Right forelimb (tissue), 1 donor: ENCODE results near the gene SIDT1.
"Not testable (repeated sequence)": the region's sequence is repeated elsewhere in the genome, so short reads cannot be mapped to it uniquely, and the experiment has no call there.

Experiments used
- DNase-seq: peaks from one replicate; pipeline ENCODE4 v3.0.0-alpha.2; 2018

The SIDT1 gene

DNA sequence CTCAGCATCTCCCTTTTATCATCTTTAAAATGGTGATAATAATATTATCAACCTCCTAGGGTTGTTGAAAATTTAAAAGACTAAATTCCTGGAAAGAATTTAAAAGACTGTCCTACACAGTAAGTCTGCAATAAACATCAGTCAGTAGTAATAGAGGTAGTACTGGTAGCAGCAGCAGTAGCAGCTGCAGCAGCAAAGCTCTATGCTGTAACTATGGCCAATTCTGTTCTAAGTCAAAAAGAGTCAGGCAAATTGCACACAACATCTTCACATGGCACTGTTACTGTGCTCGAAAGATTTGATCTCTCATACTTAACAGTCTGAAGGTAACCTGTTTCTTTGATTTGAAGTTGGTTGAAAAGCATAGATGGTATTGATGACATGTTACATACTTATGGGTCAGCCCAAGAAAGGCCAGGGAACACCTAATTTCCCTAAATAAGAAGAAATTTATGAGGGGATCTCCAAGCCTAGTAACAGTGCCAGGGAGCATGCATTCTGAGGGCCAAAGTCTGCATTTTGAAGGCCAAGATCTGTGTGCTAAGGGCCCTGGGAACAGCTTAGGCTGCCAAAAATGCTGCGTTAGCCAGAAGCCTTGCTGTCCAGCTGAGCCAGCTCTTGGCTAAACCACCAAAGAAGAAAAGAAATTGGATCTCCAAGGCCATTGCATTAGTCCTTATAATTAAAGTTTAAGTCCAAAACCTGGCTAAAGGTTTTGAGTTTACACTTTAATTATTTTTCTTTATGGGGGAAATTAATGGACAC, 68.2 kb downstream of the SIDT1 start:
- peak; percentile 48 for DNase-seq

DNA sequence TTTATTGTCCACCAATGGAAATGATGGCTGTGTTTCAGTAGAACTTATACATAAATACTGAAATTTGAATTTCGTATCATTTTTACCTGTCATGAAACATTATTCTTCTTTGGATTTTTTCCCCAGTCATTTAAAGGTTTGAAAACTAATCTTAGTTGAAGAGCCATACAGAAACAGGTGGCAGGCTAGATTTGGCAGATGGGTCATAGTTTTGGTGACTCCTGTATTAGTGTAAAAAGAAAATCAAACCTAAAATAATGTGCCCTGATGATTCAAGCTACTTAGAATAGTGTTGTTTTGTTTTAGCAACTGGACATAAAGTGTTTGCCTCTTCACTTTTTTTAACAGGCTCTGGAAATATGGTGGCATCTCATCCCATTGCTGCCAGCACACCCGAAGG, 68.9 kb downstream of the SIDT1 start:
- DNase-seq = no peak

DNA sequence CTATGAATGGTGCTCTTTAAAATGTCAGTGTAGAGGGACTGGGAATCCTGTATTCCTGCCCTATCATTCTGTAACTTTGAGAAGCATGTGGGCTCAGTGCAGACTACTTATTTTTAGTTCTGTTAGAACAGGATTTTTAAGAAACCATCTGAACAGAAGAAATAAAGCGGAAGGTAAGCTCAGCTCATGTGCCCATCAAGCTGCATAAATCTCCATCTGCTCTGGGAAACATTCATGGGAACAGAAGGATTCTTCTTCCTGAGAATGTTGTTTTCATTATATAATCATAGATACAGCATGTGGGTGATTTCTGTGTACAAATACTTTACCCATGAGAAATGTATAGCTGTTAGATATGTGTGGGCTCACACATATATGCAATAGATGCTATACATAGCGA, 69.9 kb downstream of the SIDT1 start:
- no peak for DNase-seq

DNA sequence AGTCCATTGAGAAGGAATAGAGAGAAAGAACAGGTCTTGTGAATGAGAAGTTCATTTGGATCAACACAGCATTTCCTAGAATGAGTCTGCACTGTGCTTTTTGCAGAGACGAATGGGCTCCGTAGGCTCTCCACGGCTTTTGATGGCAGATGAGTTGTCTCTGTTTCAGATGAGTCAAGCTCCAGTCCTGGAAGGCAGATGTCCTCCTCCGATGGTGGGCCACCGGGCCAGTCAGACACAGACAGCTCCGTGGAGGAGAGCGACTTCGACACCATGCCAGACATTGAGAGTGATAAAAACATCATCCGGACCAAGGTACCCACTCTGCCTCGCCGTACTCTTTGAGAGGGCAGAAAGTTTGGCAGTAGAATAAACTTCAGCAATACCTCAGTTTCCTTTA, 70.5 kb downstream of the SIDT1 start:
- DNase-seq = no peak

DNA sequence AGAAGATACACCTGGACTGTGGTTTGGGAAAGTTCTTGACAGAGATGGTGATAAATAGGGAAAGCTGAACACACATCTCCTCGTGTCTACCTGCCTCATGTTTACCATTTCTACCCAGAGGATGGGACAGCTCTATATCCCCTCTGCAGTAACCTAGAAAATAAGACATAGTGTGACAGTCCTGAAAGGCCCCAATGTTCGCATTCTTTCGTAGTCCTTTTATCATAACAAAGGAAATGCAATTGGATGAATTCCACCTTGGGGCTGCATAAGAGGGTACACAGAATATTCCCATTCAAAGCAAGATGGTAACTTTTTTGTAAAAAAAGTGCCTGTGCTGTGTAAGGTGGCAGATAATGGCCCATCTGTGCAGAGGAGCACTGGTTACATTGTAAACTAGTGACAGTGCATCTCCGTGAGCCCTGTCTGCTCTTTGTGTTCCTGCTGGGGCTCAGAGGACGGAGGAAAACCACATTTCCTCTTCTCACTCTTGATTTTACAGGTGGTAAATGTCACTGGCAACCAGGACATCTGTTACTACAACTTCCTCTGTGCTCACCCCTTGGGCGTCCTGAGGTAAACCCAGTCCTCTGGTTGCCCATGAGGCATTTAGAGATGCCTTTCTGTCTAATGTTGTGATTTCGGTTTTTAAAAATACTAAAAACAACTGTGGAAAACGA, 74.3 kb downstream of the SIDT1 start:
- no peak for DNase-seq

DNA sequence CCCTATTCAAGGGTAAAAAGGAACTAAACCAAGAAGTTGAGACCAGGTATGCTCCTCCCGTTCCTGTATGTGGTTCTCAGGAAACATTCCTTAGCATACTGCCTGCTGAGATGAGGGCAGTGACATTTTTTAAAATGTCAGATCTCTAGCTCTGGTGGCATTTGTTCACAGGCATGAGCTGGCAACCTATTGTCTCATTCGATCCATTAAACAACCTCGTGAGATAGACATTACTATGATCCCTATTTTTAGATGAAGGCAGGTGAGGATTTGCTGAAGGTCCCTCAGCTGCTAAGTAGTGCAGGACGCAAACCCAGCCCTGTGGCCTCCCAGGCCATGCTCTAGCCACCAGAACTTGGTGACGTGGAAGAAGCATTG, 74.9 kb downstream of the SIDT1 start:
- no peak for DNase-seq

DNA sequence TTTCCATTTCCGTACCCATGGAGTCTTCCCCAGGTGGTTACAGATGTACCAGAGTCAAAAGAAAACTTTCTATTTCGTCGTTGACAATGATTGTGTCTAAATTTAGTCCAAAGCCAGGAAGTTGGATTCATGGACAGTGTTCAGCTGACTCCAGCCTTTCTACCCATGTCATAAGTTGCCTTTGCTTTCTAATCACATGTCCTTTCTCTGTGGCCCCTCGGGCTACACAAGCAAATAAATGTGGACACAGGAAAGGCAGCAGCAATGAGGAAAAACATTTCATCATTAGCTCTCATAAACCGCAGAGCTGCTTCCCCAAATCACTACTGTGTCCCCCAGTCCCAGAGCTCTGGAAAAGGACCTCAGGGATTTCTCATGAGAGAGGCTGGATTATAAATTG, 82.0 kb downstream of the SIDT1 start:
- DNase-seq = no peak

DNA sequence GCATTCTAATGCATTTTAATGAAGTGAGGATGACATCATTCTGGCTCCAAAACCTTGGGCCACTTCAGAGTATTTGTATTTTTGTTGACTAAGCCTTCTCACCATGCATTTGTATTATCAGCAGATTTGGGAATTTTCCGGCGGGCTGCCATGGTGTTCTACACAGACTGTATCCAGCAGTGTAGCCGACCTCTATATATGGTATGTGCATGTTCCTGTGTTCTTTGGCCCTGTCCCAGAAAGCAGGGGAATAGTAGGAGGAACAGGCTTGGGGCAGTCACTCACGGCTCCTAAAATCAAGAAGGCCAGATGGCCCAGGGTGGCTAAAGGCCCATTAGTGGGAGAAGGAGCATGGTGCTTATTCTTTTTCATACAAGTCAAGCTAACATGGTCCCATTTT, 83.6 kb downstream of the SIDT1 start:
- DNase-seq = no peak

DNA sequence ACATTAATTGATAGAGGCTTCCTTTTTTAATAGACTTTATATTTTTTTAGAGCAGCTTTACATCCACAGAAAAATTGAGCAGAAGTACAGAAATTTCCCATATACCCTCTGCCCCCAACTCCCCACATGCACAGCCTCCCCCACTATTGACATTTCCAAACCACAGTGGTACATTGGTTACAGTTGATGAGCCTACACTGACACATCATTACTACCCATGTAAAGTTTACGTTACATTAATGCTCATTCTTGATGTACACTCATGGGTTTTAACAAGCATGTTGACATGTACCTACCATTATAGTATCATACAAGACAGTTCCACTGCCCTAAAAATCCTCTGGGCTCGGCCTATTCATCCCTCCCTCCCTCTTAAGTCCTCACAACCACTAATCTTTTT, 85.4 kb downstream of the SIDT1 start:
- no peak for DNase-seq

DNA sequence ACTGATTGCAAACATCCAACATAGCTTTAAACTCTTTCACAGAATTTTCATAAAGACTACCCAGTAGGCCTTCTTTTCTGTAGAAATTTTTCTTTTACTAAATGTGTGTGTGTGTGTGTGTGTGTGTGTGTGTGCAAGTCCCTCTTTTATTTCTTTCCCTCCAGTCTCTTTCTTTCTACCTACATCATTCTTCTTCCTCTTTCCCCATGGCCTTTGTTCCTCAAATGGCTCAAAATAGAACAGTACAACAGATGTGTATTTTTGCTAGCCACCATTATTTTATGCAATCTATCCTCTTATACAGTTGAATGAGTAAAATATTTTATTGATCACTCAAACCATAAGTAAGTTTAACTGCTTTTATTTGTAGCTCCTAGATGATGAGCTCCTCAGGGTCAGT, 87.7 kb downstream of the SIDT1 start:
- DNase-seq = no peak

DNA sequence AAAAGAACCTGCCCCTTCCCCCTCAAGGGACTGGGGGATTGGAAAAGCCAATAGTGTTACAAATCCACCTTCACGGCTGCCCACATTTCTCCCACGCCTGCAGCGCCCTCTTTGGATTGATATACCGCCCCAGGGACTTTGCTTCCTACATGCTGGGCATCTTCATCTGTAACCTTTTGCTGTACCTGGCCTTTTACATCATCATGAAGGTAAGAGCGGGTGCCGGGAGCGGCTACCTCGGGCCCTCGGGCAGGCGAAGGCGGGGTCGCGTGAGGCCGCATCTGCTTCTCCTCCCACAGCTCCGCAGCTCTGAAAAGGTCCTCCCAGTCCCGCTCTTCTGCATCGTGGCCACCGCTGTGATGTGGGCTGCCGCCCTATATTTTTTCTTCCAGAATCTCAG, 91.0 kb downstream of the SIDT1 start:
- DNase-seq = no peak

DNA sequence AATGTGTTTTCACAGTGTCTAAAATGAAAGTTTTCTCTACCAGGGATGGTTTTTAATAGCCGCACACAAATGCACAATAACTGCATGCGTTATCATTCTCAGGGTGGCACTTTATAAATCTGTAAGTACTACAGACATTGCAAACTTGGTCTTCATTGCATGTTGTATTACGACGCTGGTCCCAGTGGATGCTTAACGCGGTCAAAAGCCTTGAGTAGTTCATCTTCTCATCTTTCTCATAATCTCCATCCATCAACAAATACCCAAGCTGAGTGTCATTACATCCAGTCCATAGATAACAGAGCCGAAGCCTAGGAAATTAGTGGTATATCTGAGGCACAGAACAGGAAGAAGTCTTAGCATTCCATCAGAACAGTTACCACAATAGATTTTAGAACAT, 91.5 kb downstream of the SIDT1 start:
- no peak for DNase-seq

DNA sequence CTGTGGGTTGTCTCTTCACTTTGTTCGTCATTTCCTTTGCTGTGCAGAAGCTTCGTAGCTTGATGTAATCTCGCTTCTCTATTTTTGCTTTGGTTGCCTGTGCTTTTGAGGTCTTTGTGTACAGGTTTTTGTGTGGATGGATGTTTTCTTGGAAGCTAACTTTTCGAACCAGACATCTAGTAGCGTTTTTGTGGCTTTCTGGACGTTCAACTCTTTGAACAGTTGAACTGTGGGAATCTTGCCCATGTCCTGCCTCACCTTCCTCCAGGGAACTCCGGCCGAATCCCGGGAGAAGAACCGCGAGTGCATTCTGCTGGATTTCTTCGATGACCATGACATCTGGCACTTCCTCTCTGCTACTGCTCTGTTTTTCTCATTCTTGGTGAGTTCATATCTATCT, 93.5 kb downstream of the SIDT1 start:
- DNase-seq = no peak

DNA sequence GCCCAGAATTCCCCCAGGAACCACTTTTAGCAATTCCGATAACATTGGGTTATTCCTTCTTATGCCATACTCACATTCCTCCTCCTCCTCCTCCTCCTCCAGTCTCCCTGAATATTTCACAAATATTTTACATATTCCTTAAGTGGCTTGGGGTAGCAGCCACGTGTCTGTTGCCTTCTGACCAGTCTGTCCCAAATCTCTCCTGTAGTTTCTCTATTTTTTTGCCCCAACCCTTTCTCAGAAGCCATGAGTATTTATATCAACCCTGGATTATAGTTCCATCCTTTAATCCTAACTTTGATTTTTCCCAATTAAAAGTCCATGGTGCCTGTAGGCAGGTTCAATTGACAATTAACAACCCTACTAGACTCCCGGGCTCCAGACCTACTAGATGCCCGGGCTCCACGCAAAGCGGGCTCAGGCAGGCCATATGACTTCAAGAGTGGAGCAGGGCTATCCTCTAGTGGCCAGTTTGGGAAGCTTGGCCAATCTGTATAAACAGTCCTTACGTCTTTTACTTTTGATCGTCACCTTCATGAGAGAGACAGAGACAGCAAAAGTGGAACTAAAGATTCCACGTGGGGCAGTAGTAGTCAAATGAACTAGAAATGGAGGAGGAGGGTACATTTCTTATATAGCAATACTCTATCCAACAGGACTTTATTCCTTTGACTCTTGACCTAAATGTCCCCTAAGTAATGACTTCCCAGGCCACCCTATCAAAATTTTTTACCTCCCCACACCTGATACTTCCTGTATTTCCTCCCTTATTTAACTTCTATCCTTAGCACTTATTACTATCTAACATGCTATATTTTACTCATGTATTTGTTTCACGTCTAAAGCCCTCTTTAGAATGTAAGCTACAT, 94.4 kb downstream of the SIDT1 start:
- no peak for DNase-seq

DNA sequence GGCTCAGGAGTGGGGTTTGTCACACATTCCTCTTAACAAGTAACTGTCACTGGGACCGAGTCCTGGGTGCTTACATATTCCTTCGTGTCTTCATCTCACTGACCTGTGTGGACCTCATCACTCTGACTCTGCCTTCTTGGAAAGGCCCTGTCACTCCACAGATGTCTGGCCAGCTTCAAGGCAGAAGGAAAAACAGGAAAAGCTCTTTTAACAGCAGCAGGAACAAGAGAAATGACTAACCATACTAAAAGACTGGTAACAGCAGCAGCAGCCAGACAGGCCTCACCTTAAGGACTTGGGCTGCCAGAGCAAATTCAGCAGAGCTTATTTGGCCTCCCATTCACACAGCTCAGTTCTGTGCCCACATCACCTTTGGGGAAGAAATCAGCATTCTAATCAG, 96.0 kb downstream of the SIDT1 start:
- no peak for DNase-seq

DNA sequence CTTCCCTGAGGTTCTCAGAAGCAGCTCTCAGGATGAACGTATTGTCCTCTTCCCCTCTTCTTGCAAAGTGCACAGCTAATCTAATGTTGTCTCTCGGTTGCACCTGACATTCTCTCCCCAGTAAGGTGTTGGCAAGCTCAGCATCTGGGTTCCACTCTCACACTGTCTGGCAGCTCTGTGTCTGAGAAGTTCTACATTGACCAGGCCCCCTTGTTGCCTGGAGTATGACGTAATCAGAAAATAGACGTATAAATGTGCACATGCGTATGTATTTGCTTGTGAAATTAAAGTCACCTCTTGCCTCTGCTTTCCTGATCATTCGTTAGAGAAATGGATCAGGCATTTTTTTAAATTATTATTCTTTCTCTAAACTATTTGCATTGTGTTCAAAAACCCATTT, 96.4 kb downstream of the SIDT1 start:
- DNase-seq = no peak

DNA sequence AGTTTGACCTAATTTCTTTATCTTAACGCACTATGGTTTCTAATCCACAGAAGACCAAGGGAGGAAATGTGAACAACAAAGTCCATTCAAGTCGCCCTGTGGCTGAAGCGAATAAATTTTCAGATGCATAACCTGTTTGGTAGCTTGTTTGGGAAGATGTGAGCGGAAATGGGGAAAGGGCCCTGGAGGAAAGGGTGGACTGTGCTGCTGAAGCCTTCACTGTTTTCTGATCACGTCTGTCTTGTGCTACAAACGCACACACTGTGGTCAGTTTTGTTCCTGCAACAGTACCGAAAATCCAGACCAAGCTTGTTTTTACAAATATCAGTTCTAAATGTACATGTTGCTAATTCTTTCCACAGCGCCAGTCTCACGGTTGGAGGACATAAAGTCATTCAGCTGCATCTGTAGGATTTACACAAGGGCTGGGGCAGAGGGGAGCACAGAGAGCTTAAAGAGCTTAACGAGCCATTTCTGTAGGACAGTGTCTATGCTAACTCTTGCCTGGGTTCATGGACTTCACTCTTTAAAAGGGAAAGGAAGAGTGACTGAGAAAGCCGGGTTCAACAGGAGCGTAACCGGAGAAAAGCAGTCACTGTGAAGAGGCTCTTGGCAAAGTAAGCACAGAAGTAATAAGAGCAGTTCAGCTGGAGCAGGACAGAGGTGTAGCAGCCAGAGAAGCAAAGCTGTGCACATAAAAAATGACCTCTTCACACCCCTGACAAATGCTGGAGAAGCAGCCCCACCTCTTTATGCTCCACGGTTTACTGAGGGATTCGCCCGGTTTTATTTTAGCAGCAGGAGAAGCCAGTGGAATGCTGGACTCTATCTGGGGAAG, 97.4 kb downstream of the SIDT1 start:
- peak; percentile 75 for DNase-seq

DNA sequence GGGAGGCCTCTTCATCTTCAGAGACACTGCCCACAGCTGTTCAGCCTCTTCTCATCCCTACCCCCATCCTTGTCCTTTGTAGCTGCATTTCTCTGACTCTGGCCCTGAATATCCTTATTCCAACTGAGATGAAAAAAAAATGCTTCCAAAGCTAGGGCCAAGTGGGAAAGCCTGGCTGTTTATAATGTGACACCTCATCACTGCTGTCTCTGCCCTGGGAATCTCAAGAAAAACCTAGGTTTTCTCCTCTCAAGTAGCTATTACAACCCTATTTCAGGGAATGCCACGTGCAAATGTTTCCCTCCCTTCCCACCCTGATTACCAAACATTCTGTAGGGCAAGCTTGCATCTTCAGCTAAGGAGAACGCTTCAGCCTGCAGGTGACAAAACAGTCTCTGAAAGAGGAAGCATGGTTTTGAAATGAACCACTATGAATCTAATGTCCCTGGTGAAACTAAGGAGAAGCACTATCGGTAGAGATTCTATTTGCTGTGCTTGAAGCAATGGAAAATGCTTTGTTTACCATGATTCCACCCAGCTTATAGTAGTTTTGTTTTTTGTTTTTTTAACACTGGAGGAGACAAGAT, 98.7 kb downstream of the SIDT1 start:
- no peak for DNase-seq

DNA sequence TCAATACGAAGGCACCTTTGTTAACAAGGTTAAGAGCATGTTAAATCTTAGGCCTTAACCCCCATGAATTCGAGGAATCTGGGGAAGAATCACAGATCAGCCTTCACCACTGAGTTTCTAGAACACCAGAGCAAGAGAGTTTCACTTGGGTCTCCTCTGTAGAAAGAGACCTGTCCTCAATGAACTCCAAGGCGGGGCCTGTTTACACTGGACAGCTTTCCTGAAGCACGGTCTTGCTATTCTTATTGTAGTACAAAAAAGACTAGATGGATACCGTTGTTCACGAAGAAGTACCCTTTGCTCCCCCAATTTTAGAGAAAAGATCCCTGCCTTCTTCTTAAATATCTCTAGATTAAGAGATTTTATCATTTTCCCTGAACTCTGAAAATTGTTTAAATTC, 99.2 kb downstream of the SIDT1 start:
- no peak for DNase-seq

DNA sequence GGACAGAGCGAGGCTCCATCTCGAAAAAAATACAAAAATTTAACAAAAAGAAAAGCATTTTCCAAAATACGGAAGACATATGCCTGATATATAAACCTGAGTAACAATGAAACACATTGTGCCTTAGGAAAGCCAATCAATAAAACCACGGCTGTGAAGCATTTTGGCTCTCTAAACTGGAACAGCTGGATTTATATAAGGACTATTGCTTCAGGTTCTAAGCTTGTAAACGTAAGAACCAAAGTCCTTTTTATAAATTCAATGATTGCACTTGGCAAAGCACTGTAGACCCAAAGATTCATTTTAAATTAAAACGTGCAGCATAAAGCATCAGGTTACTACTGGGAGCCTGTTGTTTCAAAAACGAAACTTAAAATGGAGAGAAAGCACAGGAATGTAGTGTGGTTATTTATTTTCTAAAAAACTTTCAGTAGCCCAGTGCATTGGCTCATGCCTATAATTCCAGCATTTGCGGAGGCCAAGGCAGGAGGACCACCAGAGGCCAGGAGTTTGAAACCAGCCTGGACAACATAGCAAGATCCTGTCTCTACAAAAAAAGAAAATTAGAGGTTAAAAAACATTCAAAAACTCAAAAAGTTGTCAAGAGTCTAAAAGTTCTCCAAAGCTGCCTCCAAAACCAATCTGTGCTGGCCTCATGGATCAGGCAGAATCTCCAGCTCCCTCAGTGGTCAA, 102.6 kb downstream of the SIDT1 start:
- DNase-seq = no peak

DNA sequence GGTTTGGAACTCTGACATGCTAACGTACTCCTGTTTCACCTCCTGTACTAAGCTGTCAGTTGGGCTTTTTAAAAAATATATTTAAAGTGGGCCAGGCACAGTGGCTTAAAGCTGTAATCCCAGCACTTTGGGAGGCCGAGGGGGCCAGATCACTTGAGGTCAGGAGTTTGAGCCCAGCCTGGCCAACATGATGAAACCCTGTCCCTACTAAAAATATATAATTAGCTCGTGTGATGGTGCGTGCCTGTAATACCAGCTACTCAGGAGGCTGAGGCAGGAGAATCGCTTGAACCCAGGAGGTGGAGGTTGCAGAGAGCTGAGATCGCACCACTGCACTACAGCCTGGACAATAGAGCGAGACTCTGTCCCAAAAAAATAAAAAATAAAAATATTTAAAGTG, 103.7 kb downstream of the SIDT1 start:
- DNase-seq = not testable (repeated sequence)

DNA sequence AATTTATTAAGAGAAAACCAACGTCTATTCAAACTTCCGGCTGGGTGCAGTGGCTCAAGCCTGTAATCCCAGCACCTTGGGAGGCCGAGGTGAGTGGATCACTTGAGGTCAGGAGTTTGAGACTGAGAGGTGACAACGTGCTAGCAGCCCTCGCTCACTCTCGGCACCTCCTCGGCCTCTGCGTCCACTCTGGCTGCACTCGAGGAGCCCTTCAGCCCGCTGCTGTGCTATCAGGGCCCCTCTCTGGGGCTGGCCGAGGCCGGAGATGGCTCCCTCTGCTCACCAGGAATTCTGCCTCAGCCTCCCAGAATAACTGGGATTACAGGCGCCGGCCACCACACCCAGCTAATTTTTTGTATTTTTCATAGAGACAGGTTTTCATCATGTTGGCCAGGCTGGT, 105.4 kb downstream of the SIDT1 start:
- no peak for DNase-seq
